B cell (primary cell): ENCODE measurements around the gene CCNG1.

Experiments
- EZH2 ChIP-seq: IDR thresholded peaks from 2 replicates; pipeline ENCODE4 v1.6.1; 2012; ENCODE audit warnings: borderline replicate concordance, low read depth, mild to moderate bottlenecking, moderate library complexity, low read length; ENCODE audit not compliant: insufficient read depth, poor library complexity, severe bottlenecking
- TF ChIP-seq, protein P1 (sequence below): fragments of 200-600 bp; IDR thresholded peaks from one replicate; pipeline ENCODE4 v1.8.0; 2022; ENCODE audit warnings: antibody characterized with exemption, mild to moderate bottlenecking

GRCh38 chr5:163460562-163461171 is 23.3 kb downstream of the CCNG1 start, which contains the start of gene HMMR:
- TF ChIP-seq, protein P1, sequence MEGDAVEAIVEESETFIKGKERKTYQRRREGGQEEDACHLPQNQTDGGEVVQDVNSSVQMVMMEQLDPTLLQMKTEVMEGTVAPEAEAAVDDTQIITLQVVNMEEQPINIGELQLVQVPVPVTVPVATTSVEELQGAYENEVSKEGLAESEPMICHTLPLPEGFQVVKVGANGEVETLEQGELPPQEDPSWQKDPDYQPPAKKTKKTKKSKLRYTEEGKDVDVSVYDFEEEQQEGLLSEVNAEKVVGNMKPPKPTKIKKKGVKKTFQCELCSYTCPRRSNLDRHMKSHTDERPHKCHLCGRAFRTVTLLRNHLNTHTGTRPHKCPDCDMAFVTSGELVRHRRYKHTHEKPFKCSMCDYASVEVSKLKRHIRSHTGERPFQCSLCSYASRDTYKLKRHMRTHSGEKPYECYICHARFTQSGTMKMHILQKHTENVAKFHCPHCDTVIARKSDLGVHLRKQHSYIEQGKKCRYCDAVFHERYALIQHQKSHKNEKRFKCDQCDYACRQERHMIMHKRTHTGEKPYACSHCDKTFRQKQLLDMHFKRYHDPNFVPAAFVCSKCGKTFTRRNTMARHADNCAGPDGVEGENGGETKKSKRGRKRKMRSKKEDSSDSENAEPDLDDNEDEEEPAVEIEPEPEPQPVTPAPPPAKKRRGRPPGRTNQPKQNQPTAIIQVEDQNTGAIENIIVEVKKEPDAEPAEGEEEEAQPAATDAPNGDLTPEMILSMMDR = no peak
- TF ChIP-seq EZH2 = no peak
